Sigmoid colon (tissue), 4 donors: ENCODE data around the gene OAS1.

Experiments
- POLR2A ChIP-seq, 2 donors: fragments of 450-650 bp; IDR thresholded peaks; one replicate each; pipeline ENCODE4 v1.6.1; 2016; ENCODE audit warnings: antibody characterized with exemption in 2 of 2, mild to moderate bottlenecking in 2 of 2, moderate library complexity in 2 of 2
- POLR2AphosphoS5 ChIP-seq, 4 donors: sonication (generic); formaldehyde crosslinking; IDR thresholded peaks; one replicate each; pipeline ENCODE4 v1.6.1; 2017; ENCODE audit warnings: antibody characterized with exemption in 4 of 4
- TF ChIP-seq, protein P1 (sequence below), 4 experiments: fragments of 450-650 bp in 3 of 4; fragments of 200-600 bp in 1 of 4; IDR thresholded peaks; one replicate each; pipeline ENCODE4 v1.5.1; 2016 to 2019; ENCODE audit warnings: antibody characterized with exemption in 4 of 4, mild to moderate bottlenecking in 3 of 4, moderate library complexity in 2 of 4

DNA sequence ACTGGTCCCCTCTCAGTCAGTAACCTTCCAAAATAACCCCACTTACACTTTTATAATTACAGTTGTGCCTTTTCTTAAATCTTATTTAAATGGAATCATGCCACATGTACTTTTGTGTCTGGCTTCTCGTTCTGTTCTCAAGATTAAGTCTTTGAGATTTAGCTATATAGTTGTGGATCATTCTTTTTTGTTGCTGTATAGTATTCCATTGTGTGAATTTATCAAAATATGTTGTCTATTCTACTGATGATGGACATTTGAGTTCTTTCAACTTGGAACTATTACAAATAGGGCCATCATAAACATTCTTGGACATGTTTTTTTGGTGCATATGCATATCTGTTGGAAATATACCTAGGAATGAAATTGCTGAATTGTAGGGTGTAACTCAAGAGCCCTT, 40.6 kb downstream of the OAS1 start:
- TF ChIP-seq, protein P1, sequence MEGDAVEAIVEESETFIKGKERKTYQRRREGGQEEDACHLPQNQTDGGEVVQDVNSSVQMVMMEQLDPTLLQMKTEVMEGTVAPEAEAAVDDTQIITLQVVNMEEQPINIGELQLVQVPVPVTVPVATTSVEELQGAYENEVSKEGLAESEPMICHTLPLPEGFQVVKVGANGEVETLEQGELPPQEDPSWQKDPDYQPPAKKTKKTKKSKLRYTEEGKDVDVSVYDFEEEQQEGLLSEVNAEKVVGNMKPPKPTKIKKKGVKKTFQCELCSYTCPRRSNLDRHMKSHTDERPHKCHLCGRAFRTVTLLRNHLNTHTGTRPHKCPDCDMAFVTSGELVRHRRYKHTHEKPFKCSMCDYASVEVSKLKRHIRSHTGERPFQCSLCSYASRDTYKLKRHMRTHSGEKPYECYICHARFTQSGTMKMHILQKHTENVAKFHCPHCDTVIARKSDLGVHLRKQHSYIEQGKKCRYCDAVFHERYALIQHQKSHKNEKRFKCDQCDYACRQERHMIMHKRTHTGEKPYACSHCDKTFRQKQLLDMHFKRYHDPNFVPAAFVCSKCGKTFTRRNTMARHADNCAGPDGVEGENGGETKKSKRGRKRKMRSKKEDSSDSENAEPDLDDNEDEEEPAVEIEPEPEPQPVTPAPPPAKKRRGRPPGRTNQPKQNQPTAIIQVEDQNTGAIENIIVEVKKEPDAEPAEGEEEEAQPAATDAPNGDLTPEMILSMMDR (IDR thresholded peaks at IDR 0.05): no peak
- TF ChIP-seq POLR2A (IDR thresholded peaks at IDR 0.05): no peak
- TF ChIP-seq POLR2AphosphoS5 (IDR thresholded peaks at IDR 0.05): no peak
